Ecto neural progenitor cell (in vitro differentiated cells): ENCODE measurements around the gene PTPRU.
A peak's percentile ranks its signal among the peaks of the same experiment; 100 is the strongest.

ENCODE experiments used
- DNase-seq: peaks from one replicate; pipeline ENCODE4 v3.0.0-alpha.2; 2018; ENCODE audit warnings: low spot score

PTPRU gene

GRCh38 chr1:29235955-29236711 is at the start of gene PTPRU:
PTPRU (plus strand) TSS chr1:29236522; CDS start chr1:29236645, 123 bp downstream.
- peak; percentile 93 for DNase-seq

GRCh38 chr1:29186707-29187106 is 49.6 kb upstream of the PTPRU start:
- no peak for DNase-seq

GRCh38 chr1:29190718-29191117 is 45.6 kb upstream of the PTPRU start:
- no peak for DNase-seq

- DNase-seq, result no peak
Measured at GRCh38 chr1:29193879-29194455, 42.4 kb upstream of the PTPRU start.

GRCh38 chr1:29195881-29196291 is 40.4 kb upstream of the PTPRU start:
- DNase-seq, result no peak

- DNase-seq, result no peak
Measured at GRCh38 chr1:29196863-29197589, 39.3 kb upstream of the PTPRU start.

- DNase-seq, result no peak
Measured at GRCh38 chr1:29197590-29197924, 38.8 kb upstream of the PTPRU start.

GRCh38 chr1:29197993-29198392 is 38.3 kb upstream of the PTPRU start:
- DNase-seq, result no peak

- no peak for DNase-seq
Measured at GRCh38 chr1:29200906-29201594, 35.3 kb upstream of the PTPRU start.

GRCh38 chr1:29201595-29202051 is 34.7 kb upstream of the PTPRU start:
- no peak for DNase-seq

- no peak for DNase-seq
Measured at GRCh38 chr1:29202053-29202452, 34.3 kb upstream of the PTPRU start.

GRCh38 chr1:29202584-29203340 is 33.6 kb upstream of the PTPRU start:
- peak; percentile 93 for DNase-seq

- no peak for DNase-seq
Measured at GRCh38 chr1:29208442-29208841, 27.9 kb upstream of the PTPRU start.

GRCh38 chr1:29209173-29209572 is 27.1 kb upstream of the PTPRU start:
- DNase-seq, result no peak

GRCh38 chr1:29210278-29211085 is 25.8 kb upstream of the PTPRU start:
- no peak for DNase-seq

GRCh38 chr1:29211086-29212030 is 25.0 kb upstream of the PTPRU start:
- no peak for DNase-seq

GRCh38 chr1:29213055-29213454 is 23.3 kb upstream of the PTPRU start:
- DNase-seq, result no peak

- no peak for DNase-seq
Measured at GRCh38 chr1:29217633-29218032, 18.7 kb upstream of the PTPRU start.

- no peak for DNase-seq
Measured at GRCh38 chr1:29218223-29218622, 18.1 kb upstream of the PTPRU start.

- DNase-seq, result no peak
Measured at GRCh38 chr1:29221296-29221695, 15.0 kb upstream of the PTPRU start.
